H9 (cell line): Measurements from ENCODE around the gene RASSF9. TPM values are rescaled to one million over a fixed set of nuclear protein-coding genes. Genes with fewer than 3 reads are reported as not detected.

Experiments
- DNase-seq: peaks from one replicate; pipeline ENCODE4 v3.0.0-alpha.2; 2017
- H2AFZ ChIP-seq: one replicate; pipeline ENCODE4 v1.6.1; 2013; ENCODE audit warnings: mild to moderate bottlenecking, low read length, control low read depth, moderate library complexity
- H2AK5ac ChIP-seq: 2 replicates; pipeline ENCODE4 v1.6.1; 2013; ENCODE audit warnings: low read length, control low read depth, mixed read lengths; ENCODE audit not compliant: insufficient read length
- H2BK120ac ChIP-seq: one replicate; pipeline ENCODE4 v1.6.1; 2013; ENCODE audit warnings: low read depth, mild to moderate bottlenecking, low read length, control low read depth, inconsistent platforms; ENCODE audit not compliant: poor library complexity, severe bottlenecking
- H2BK12ac ChIP-seq: 2 replicates; pipeline ENCODE4 v1.6.1; 2013; ENCODE audit warnings: low read length, control low read depth, mixed read lengths, low read depth; ENCODE audit not compliant: insufficient read length
- H2BK15ac ChIP-seq: 2 replicates; pipeline ENCODE4 v1.6.1; 2013; ENCODE audit warnings: low read depth, low read length, control low read depth
- H2BK20ac ChIP-seq: one replicate; pipeline ENCODE4 v1.6.1; 2013; ENCODE audit warnings: low read depth, mild to moderate bottlenecking, low read length, control low read depth, inconsistent platforms; ENCODE audit not compliant: poor library complexity, severe bottlenecking
- H2BK5ac ChIP-seq: 2 replicates; pipeline ENCODE4 v1.6.1; 2013; ENCODE audit warnings: low read length, control low read depth, mixed read lengths; ENCODE audit not compliant: insufficient read length
- H3K14ac ChIP-seq: 2 replicates; pipeline ENCODE4 v1.6.1; 2013; ENCODE audit warnings: low read length, control low read depth; ENCODE audit not compliant: insufficient read depth
- H3K18ac ChIP-seq: 2 replicates; pipeline ENCODE4 v1.6.1; 2013; ENCODE audit warnings: low read depth, mild to moderate bottlenecking, mixed read lengths, low read length, control low read depth; ENCODE audit not compliant: insufficient read length
- H3K23ac ChIP-seq: 2 replicates; pipeline ENCODE4 v1.6.1; 2013; ENCODE audit warnings: low read length, control low read depth, mixed read lengths, low read depth; ENCODE audit not compliant: insufficient read length
- H3K23me2 ChIP-seq: 2 replicates; pipeline ENCODE4 v1.6.1; 2013; ENCODE audit warnings: low read depth, mild to moderate bottlenecking, mixed read lengths, low read length, control low read depth; ENCODE audit not compliant: insufficient read length, poor library complexity, severe bottlenecking
- H3K27ac ChIP-seq: 2 replicates; pipeline ENCODE4 v1.5.1; 2013; ENCODE audit warnings: low read length, control low read depth, mixed read lengths, low read depth; ENCODE audit not compliant: insufficient read length
- H3K27me3 ChIP-seq: 2 replicates; pipeline ENCODE4 v1.6.1; 2013; ENCODE audit warnings: low read length, control low read depth, inconsistent platforms; ENCODE audit not compliant: insufficient read depth
- H3K4ac ChIP-seq: 2 replicates; pipeline ENCODE4 v1.6.1; 2013; ENCODE audit warnings: low read depth, mild to moderate bottlenecking, control low read depth, inconsistent platforms, low read length, moderate library complexity
- H3K4me1 ChIP-seq: 2 replicates; pipeline ENCODE4 v1.6.1; 2013; ENCODE audit warnings: low read length, control low read depth, inconsistent platforms; ENCODE audit not compliant: insufficient read depth
- H3K4me2 ChIP-seq: 2 replicates; pipeline ENCODE4 v1.6.1; 2013; ENCODE audit warnings: low read length, control low read depth, mixed read lengths; ENCODE audit not compliant: insufficient read length, insufficient read depth
- H3K56ac ChIP-seq: 2 replicates; pipeline ENCODE4 v1.6.1; 2013; ENCODE audit warnings: low read depth, mild to moderate bottlenecking, mixed read lengths, low read length, control low read depth; ENCODE audit not compliant: insufficient read length
- H3K79me1 ChIP-seq: 2 replicates; pipeline ENCODE4 v1.6.1; 2013; ENCODE audit warnings: low read depth, mild to moderate bottlenecking, moderate library complexity, low read length, control low read depth, inconsistent platforms; ENCODE audit not compliant: insufficient read depth, poor library complexity, severe bottlenecking
- H3K79me2 ChIP-seq: 2 replicates; pipeline ENCODE4 v1.6.1; 2013; ENCODE audit warnings: low read length, control low read depth, inconsistent platforms; ENCODE audit not compliant: insufficient read depth
- H3K9ac ChIP-seq: 2 replicates; pipeline ENCODE4 v1.6.1; 2013; ENCODE audit warnings: low read length, control low read depth, mixed read lengths; ENCODE audit not compliant: insufficient read length; ENCODE audit errors: extremely low read depth
- H3K9me3 ChIP-seq: one replicate; pipeline ENCODE4 v1.6.1; 2013; ENCODE audit warnings: low read depth, low read length, inconsistent platforms; ENCODE audit not compliant: control insufficient read depth
- H3T11ph ChIP-seq: one replicate; pipeline ENCODE4 v1.6.1; 2013; ENCODE audit warnings: mild to moderate bottlenecking, low read length, control low read depth, inconsistent platforms
- H4K20me1 ChIP-seq: one replicate; pipeline ENCODE4 v1.6.1; 2013; ENCODE audit not compliant: control insufficient read depth, insufficient read length, insufficient read depth
- H4K5ac ChIP-seq: 2 replicates; pipeline ENCODE4 v1.6.1; 2013; ENCODE audit warnings: low read depth, mild to moderate bottlenecking, mixed read lengths, low read length, control low read depth; ENCODE audit not compliant: insufficient read length
- H4K8ac ChIP-seq: replicated peaks from 2 replicates; pipeline ENCODE4 v1.6.1; 2013; ENCODE audit warnings: low read length, control low read depth, mixed read lengths, low read depth; ENCODE audit not compliant: insufficient read length
- H4K91ac ChIP-seq: 2 replicates; pipeline ENCODE4 v1.6.1; 2013; ENCODE audit warnings: low read depth, mild to moderate bottlenecking, moderate library complexity, mixed read lengths, low read length, control low read depth; ENCODE audit not compliant: insufficient read length
- H3K27ac Mint-ChIP-seq, 3 experiments: 2 replicates in 2 of 3; 3 replicates in 1 of 3; pipeline ENCODE4 v1.8.0; 2020 to 2021; ENCODE audit warnings: mixed read lengths in 3 of 3, mild to moderate bottlenecking in 1 of 3, moderate library complexity in 1 of 3
- H3K27me3 Mint-ChIP-seq: 2 replicates; pipeline ENCODE4 v1.8.0; 2021; ENCODE audit warnings: low read depth, mild to moderate bottlenecking, moderate library complexity, mixed read lengths
- H3K36me3 Mint-ChIP-seq, 3 experiments: 2 replicates in 2 of 3; 3 replicates in 1 of 3; pipeline ENCODE4 v1.8.0; 2020 to 2021; ENCODE audit warnings: low read depth in 3 of 3, mixed read lengths in 3 of 3; ENCODE audit not compliant: insufficient read depth in 1 of 3
- H3K4me1 Mint-ChIP-seq, 2 experiments: 2 replicates each; pipeline ENCODE4 v1.8.0; 2020; ENCODE audit warnings: mixed read lengths in 2 of 2
- H3K4me3 Mint-ChIP-seq, 2 experiments: 2 replicates in 1 of 2; 3 replicates in 1 of 2; pipeline ENCODE4 v1.8.0; 2020 to 2021; ENCODE audit warnings: mild to moderate bottlenecking in 2 of 2, mixed read lengths in 2 of 2, moderate library complexity in 1 of 2
- H3K9me3 Mint-ChIP-seq, 2 experiments: 2 replicates in 1 of 2; 3 replicates in 1 of 2; pipeline ENCODE4 v1.8.0; 2020; ENCODE audit warnings: mild to moderate bottlenecking in 2 of 2, mixed read lengths in 2 of 2, moderate library complexity in 1 of 2
- CTCF ChIP-seq: fragments of 200-600 bp; sonication (generic); conservative IDR thresholded peaks from 3 replicates; pipeline ENCODE4 v1.8.0; 2021; ENCODE audit warnings: antibody characterized with exemption, mild to moderate bottlenecking
- WGBS: extraction: QIAGEN DNeasy Blood & Tissue Kit; methylation state at CpG from one replicate; pipeline ENCODE4 v1.1.7; 2013; ENCODE audit warnings: missing lambda C conversion rate, low lambda C conversion rate, mixed read lengths; ENCODE audit not compliant: insufficient read length; ENCODE audit errors: extremely low coverage; 5-methylcytosine and 5-hydroxymethylcytosine counted together
- total RNA-seq: library from RNA; stranded (reverse); gene quantifications from 2 replicates; pipeline ENCODE4 v1.2.1, GENCODE V29; 2021

Gene RASSF9
- total RNA-seq, 1 experiment from 2014 or later = 0.04 TPM

- H2BK12ac ChIP-seq = no peak overlapping the region
- no peak overlapping the region for H4K8ac ChIP-seq
- no peak overlapping the region for H4K5ac ChIP-seq
- H3K79me2 ChIP-seq = no peaks in the 10 kb centered on the region
- H2BK20ac ChIP-seq = no peak overlapping the region
- H3K23ac ChIP-seq = no peak overlapping the region
- H4K20me1 ChIP-seq = no peaks in the 10 kb centered on the region
- WGBS = no CpG with 5 or more reads among the region's 1 CpG
- H3K27ac ChIP-seq = no peak overlapping the region
- H3K4me1 ChIP-seq = no peaks in the 10 kb centered on the region
- no peak overlapping the region for H2AK5ac ChIP-seq
- Mint-ChIP-seq H3K27me3 (no peaks in the 10 kb centered on the region), H3K36me3 (no peaks in the 10 kb centered on the region), H3K27ac (no peak overlapping the region), H3K4me1 (no peaks in the 10 kb centered on the region), H3K4me3 (no peak overlapping the region), H3K9me3 (no peaks in the 10 kb centered on the region)
- peak overlapping the region; percentile 33 for H2AFZ ChIP-seq
- H3K9me3 ChIP-seq = no peaks in the 10 kb centered on the region
- no peak overlapping the region for H3T11ph ChIP-seq
- TF ChIP-seq CTCF = no peak
- DNase-seq = no peak
- no peak overlapping the region for H3K18ac ChIP-seq
- no peak overlapping the region for H3K4ac ChIP-seq
- H2BK120ac ChIP-seq = no peak overlapping the region
- no peak overlapping the region for H3K56ac ChIP-seq
- H4K91ac ChIP-seq = no peak overlapping the region
- no peak overlapping the region for H2BK15ac ChIP-seq
- no peaks in the 10 kb centered on the region for H3K79me1 ChIP-seq
- no peaks in the 10 kb centered on the region for H3K23me2 ChIP-seq
- no peak overlapping the region for H2BK5ac ChIP-seq
- H3K27me3 ChIP-seq = no peaks in the 10 kb centered on the region
- no peak overlapping the region for H3K9ac ChIP-seq
- H3K4me2 ChIP-seq = no peak overlapping the region
- H3K14ac ChIP-seq = no peak overlapping the region
These were observed 41.7 kb downstream of the RASSF9 start for GRCh38 chr12:85794531-85794930.
